HFFc6 (cell line): Measurements from ENCODE around the gene PTF1A. TPM values are rescaled to one million over a fixed set of nuclear protein-coding genes. Genes with fewer than 3 reads are reported as not detected.
"Not testable (repeated sequence)": the region's sequence is repeated elsewhere in the genome, so short reads cannot be mapped to it uniquely, and the experiment has no call there.

Experiments used
- DNase-seq: peaks from one replicate; pipeline ENCODE4 v3.0.0-alpha.2; 2018
- H3K27ac Mint-ChIP-seq: 2 replicates; pipeline ENCODE4 v1.8.0; 2020; ENCODE audit warnings: mild to moderate bottlenecking, mixed read lengths
- H3K27me3 Mint-ChIP-seq: 2 replicates; pipeline ENCODE4 v1.8.0; 2021; ENCODE audit warnings: mild to moderate bottlenecking, moderate library complexity, mixed read lengths; ENCODE audit not compliant: insufficient read depth
- H3K36me3 Mint-ChIP-seq: 2 replicates; pipeline ENCODE4 v1.8.0; 2021; ENCODE audit warnings: low read depth, mixed read lengths
- H3K4me1 Mint-ChIP-seq: 2 replicates; pipeline ENCODE4 v1.8.0; 2020; ENCODE audit warnings: low read depth, mixed read lengths
- H3K4me3 Mint-ChIP-seq: 2 replicates; pipeline ENCODE4 v1.8.0; 2020; ENCODE audit warnings: mild to moderate bottlenecking, moderate library complexity, mixed read lengths
- H3K9me3 Mint-ChIP-seq: 2 replicates; pipeline ENCODE4 v1.8.0; 2020; ENCODE audit warnings: mild to moderate bottlenecking, mixed read lengths
- total RNA-seq, 6 experiments: library from RNA; stranded (reverse); fragmentation: NEBNext Ultra II Directional; extraction: Animal tissue kit (Norgen Biotek cat#: 25700); gene quantifications; 2 replicates in 1 of 6; 3 replicates in 5 of 6; pipeline ENCODE4 v1.2.3, GENCODE V29; 2021
- TF ChIP-seq, protein P1 (sequence below): fragments of 200-600 bp; sonication (generic); IDR thresholded peaks from 2 replicates; pipeline ENCODE4 v1.5.0; 2021; ENCODE audit warnings: antibody characterized with exemption, mild to moderate bottlenecking

Gene PTF1A
- total RNA-seq, 6 experiments from 2014 or later: not detected

DNA sequence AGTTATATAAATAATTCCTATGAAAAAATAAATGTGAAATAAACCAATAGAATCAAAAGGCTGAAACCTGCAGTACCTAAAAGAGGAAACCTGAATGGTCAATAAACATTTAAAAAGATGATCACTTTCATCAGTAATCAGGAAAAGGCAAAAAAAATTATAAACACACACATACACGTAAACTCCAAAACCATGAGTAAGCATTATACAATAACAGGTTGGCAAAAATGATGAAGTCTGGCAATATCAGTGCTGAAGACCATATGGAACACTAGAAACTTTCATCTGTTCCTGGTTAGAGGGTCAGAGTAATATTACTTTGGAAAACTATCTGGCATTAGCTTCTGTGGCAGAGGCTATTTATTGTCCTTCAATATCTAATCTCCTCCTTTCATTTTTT is 38.5 kb downstream of the PTF1A start:
- Mint-ChIP-seq H3K4me1 (no peaks in the 10 kb centered on the region), H3K27ac (no peak overlapping the region), H3K4me3 (no peak overlapping the region), H3K36me3 (no peaks in the 10 kb centered on the region), H3K9me3 (peaks cover 18% of the 10 kb centered on the region), H3K27me3 (no peaks in the 10 kb centered on the region)
- DNase-seq: no peak
- TF ChIP-seq, protein P1, sequence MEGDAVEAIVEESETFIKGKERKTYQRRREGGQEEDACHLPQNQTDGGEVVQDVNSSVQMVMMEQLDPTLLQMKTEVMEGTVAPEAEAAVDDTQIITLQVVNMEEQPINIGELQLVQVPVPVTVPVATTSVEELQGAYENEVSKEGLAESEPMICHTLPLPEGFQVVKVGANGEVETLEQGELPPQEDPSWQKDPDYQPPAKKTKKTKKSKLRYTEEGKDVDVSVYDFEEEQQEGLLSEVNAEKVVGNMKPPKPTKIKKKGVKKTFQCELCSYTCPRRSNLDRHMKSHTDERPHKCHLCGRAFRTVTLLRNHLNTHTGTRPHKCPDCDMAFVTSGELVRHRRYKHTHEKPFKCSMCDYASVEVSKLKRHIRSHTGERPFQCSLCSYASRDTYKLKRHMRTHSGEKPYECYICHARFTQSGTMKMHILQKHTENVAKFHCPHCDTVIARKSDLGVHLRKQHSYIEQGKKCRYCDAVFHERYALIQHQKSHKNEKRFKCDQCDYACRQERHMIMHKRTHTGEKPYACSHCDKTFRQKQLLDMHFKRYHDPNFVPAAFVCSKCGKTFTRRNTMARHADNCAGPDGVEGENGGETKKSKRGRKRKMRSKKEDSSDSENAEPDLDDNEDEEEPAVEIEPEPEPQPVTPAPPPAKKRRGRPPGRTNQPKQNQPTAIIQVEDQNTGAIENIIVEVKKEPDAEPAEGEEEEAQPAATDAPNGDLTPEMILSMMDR: no peak

DNA sequence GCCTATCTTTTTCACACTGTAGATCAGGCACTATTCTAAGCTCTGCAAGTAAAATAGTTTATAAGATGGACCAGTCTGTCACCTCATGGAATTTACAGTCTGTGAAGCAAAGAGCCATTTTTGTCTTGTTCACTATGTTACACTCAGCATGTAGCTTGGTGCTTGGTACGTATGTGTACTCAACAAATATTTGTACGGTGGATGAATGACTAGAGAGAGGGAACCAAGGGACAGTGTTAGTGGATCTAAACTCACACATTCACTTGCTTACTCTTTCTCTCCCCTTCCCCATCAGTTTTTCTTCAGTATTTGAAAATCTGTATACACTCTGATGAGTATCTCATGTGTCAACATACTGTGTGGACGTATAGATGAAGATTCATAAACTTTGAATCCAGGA is 45.9 kb downstream of the PTF1A start:
- peaks cover 31% of the 10 kb centered on the region for H3K9me3 Mint-ChIP-seq
- no peak overlapping the region for H3K27ac Mint-ChIP-seq
- H3K4me3 Mint-ChIP-seq: no peak overlapping the region
- no peaks in the 10 kb centered on the region for H3K4me1 Mint-ChIP-seq
- no peaks in the 10 kb centered on the region for H3K27me3 Mint-ChIP-seq
- no peak for DNase-seq
- TF ChIP-seq, protein P1: no peak
- H3K36me3 Mint-ChIP-seq: no peaks in the 10 kb centered on the region

DNA sequence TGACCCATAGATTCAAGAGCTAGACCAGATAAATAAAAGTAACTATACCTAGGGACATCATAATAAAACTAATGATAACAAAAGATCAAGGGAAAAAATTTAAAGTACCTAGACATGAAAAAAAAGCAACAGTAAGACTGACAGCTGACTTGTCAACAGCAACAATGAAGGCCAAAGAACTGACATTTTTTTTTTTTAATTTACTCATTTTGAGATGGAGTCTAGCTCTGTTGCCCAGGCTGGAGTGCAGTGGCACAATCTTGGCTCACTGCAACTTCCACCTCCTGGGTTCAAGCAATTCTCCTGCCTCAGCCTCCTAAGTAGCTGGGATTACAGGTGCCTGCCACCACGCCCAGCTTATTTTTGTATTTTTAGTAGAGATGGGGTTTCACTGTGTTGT is 49.7 kb downstream of the PTF1A start:
- H3K27me3 Mint-ChIP-seq, H3K4me1 Mint-ChIP-seq, DNase-seq, H3K27ac Mint-ChIP-seq, H3K36me3 Mint-ChIP-seq, H3K4me3 Mint-ChIP-seq: not testable (repeated sequence)
- H3K9me3 Mint-ChIP-seq: peaks cover 30% of the 10 kb centered on the region

Other genes starting within 250 kb of the PTF1A start
- 10 to 100 TPM; 23.5 to 31.2 (median 26.2) TPM for gene MSRB2, start 96.7 kb upstream of the PTF1A start, total RNA-seq
- gene C10orf67, start 152.5 kb downstream of the PTF1A start, total RNA-seq: under 1 TPM; 0.10 to 0.88 (median 0.33) TPM
- gene OTUD1, start 246.8 kb downstream of the PTF1A start, total RNA-seq: 1 to 10 TPM; 3.6 to 4.9 (median 4.0) TPM